Activated CD8-positive, alpha-beta memory T cell treated with anti-CD3 and anti-CD28 coated beads, Interleukin-2, amount 10 ng/mL, durations not matched to agents 7 days and 5 days (primary cell): ENCODE measurements around the gene PHB1. TPM values are rescaled to one million over a fixed set of nuclear protein-coding genes. Genes with fewer than 3 reads are reported as not detected.
"Not testable (repeated sequence)": the region's sequence is repeated elsewhere in the genome, so short reads cannot be mapped to it uniquely, and the experiment has no call there.

ENCODE experiments used
- ATAC-seq: fragments of 150-1000 bp; cut with Tn5 transposase; one replicate; pipeline ENCODE4 v1.10.0; 2021; ENCODE audit warnings: moderate library complexity
- CTCF ChIA-PET: fragments of 350-600 bp; sonication (Branson Sonifier 250); formaldehyde crosslinking; loops from one replicate; lab custom pipeline; 2021; ENCODE audit warnings: antibody characterized with exemption; lab: Charles Lee
- DNase-seq: peaks from one replicate; pipeline ENCODE4 v3.0.0-alpha.2; 2020
- H3K27ac Mint-ChIP-seq: one replicate; pipeline ENCODE4 v1.8.0; 2021; ENCODE audit warnings: mild to moderate bottlenecking, mixed read lengths
- H3K27me3 Mint-ChIP-seq: one replicate; pipeline ENCODE4 v1.8.0; 2021; ENCODE audit warnings: mixed read lengths
- H3K36me3 Mint-ChIP-seq: one replicate; pipeline ENCODE4 v1.8.0; 2021; ENCODE audit warnings: mild to moderate bottlenecking, mixed read lengths
- H3K4me1 Mint-ChIP-seq: one replicate; pipeline ENCODE4 v1.8.0; 2021; ENCODE audit warnings: mixed read lengths
- H3K4me3 Mint-ChIP-seq: one replicate; pipeline ENCODE4 v1.8.0; 2021; ENCODE audit warnings: mild to moderate bottlenecking, moderate library complexity, mixed read lengths
- H3K9me3 Mint-ChIP-seq: one replicate; pipeline ENCODE4 v1.8.0; 2022; ENCODE audit warnings: low read depth, mixed read lengths
- total RNA-seq, 2 experiments: library from RNA; stranded (reverse); gene quantifications; one replicate each; pipeline ENCODE4 v1.2.3, GENCODE V29; 2021

Gene PHB1
- total RNA-seq, 2 experiments from 2014 or later: 150 to 227 TPM

DNA sequence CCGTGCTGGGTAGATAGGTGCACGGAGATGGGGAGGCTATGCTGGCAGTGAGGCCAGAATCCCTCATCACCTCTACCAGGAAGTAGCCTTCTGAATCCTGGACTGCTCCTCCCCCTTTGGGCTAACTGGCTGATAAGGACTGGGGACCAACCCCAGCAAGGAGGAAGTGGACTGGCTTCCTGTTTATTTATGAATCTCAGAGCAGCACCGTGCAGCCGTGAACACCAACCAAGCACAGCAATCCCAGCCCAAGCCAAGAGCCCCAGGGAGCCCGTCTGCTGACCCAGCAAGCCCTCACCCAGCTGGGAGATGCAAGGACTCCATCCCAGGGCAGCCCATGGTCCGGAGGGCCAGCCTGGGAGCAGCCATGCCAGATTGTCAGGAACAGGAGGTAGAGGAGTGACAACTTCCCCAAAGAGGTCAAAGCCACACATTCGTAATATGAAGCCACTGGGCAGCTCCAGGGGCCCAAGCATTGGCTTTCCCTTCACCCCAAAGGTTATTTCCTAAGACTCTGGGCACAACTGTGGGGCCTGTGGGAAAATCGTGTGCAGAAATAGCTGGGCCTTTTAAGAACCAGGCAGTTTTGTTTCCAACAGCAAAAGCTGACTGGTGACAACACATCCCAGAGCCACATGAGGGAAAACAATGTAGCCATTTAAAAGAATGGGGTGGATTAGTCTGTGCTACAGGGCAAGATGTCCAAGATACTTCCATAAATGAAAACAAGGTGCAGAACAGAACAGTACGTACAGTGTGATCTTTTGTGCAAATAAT, 23.9 kb downstream of the PHB1 start:
- peaks cover 68% of the 10 kb centered on the region for H3K4me1 Mint-ChIP-seq
- CTCF ChIA-PET: interaction anchor here (0.6 to 6.7 kb wide), 9 partner anchors 9 to 97 kb away, joined by 3 to 67 read pairs (median 6); no protein-coding TSS in a partner anchor
- H3K9me3 Mint-ChIP-seq: no peaks in the 10 kb centered on the region
- H3K27ac Mint-ChIP-seq: peak overlapping the region; percentile 95
- peak overlapping the region; percentile 45 for H3K4me3 Mint-ChIP-seq
- no peaks in the 10 kb centered on the region for H3K27me3 Mint-ChIP-seq
- H3K36me3 Mint-ChIP-seq: no peaks in the 10 kb centered on the region
- peak; percentile 40 for ATAC-seq
- DNase-seq: peak; percentile 50

DNA sequence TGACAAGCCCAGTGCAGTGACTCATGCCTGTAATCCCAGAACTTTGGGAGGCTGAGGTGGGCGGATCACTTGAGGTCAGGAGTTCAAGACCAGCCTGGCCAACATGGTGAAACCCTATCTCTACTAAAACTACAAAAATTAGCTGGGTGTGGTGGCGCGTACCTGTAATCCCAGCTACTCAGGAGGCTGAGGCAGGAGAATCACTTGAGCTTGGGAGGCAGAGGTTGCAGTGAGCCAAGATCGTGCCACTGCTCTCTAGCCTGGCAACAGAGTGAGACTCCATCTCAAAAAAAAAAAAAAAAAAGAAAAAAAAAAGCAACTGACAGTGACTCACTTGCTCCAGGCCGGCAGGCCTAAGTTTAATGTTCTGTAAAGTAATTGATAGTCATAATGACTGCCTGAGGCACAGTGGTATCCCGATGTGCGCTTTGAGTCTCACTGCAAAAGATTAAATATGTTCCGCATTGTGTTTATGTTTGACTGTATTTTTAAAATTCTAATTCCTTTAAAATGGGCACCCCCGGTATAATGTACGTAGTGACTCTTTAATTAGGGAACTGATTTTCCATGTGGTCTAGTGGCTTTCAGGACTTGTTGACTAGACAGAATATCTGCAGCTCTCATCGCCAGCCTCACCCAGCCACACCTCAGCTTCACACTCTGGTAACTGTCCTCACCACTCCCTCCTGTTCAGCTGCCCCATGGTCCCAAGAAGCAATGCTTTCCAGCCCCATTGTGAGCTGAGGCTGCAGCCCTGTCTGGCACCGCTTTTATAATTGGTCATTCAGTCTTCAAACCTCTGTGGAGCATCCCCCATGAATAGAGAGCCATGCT, 25.0 kb downstream of the PHB1 start:
- ATAC-seq: peak; percentile 10
- not testable (repeated sequence) for H3K4me3 Mint-ChIP-seq, H3K9me3 Mint-ChIP-seq, H3K36me3 Mint-ChIP-seq, DNase-seq, H3K27me3 Mint-ChIP-seq
- Mint-ChIP-seq H3K4me1 (peaks cover 64% of the 10 kb centered on the region), H3K27ac (peak overlapping the region; percentile 97)
- CTCF ChIA-PET: interaction anchor here (0.9 to 6.7 kb wide), 8 partner anchors 14 to 164 kb away, joined by 3 to 67 read pairs (median 8); partner anchors contain the start of gene ZNF652

DNA sequence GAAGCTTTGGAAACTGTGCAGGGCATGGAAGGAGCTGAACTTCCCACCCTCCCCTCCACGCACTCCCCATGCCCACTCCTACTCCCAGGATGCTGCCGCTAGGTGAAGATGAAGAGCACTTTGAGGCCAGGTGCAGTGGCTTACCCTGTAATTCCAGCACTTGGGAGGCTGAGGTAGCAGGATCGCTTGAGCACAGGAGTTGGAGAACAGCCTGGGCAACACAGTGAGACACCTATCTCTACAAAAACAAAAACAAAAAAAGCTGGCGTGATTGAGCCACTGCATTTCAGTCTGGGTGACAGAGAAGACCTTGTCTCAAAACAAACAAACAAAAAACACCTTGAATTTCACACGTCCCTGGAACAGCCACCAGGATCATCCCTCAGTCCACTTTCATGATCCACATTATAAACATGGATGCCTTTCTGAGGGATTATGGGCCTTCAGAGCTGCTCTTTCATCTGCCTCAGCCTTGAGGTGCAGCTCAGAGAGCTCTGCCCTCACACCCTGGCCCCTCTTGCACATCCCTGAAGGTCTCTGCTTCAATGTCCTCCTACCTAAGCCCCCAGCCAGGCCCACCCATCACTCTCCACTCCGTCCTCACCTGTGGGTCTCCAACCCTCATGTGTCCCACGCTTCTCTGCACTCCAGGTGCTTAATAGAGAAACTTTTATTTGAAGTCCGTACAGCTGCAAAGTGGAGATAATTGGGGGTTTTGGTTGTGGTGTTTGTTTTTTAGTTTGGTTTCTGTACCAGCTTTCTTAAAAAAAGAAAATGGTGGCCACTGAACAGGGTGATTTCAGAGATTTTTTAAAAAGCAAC, 25.8 kb downstream of the PHB1 start:
- Mint-ChIP-seq H3K27me3 (no peaks in the 10 kb centered on the region), H3K9me3 (no peaks in the 10 kb centered on the region), H3K27ac (peak overlapping the region; percentile 97), H3K4me3 (peak overlapping the region; percentile 58), H3K4me1 (peaks cover 60% of the 10 kb centered on the region), H3K36me3 (no peaks in the 10 kb centered on the region)
- CTCF ChIA-PET: interaction anchor here (0.9 to 6.7 kb wide), 13 partner anchors 8 to 163 kb away, joined by 3 to 67 read pairs (median 7); partner anchors contain the start of gene ZNF652
- no peak for ATAC-seq
- no peak for DNase-seq

DNA sequence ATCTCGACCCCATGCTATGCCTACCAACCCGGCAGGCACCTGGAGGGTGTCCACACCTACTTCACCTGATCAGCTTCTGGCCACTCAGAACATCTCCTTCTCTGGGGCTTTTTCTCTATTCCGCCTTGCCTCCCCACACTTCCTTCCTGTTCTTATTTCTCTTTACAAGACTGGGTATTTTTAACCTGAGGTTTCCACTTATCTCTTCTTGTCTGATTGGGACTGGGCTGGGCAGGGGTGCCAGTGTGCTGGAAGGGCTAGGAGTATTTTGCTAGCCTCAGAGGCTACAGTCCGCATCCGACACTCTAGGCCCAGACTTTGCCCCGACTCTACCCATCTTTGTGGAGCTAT, 26.4 kb downstream of the PHB1 start:
- CTCF ChIA-PET: interaction anchor here (1.0 to 6.7 kb wide), 12 partner anchors 9 to 71 kb away, joined by 3 to 67 read pairs (median 8); partner anchors contain the start of gene ZNF652
- Mint-ChIP-seq H3K27me3 (no peaks in the 10 kb centered on the region), H3K4me1 (peaks cover 53% of the 10 kb centered on the region), H3K4me3 (peak overlapping the region; percentile 58), H3K9me3 (no peaks in the 10 kb centered on the region), H3K36me3 (no peaks in the 10 kb centered on the region), H3K27ac (peak overlapping the region; percentile 97)
- ATAC-seq (peak; percentile 65), DNase-seq (peak; percentile 61)

DNA sequence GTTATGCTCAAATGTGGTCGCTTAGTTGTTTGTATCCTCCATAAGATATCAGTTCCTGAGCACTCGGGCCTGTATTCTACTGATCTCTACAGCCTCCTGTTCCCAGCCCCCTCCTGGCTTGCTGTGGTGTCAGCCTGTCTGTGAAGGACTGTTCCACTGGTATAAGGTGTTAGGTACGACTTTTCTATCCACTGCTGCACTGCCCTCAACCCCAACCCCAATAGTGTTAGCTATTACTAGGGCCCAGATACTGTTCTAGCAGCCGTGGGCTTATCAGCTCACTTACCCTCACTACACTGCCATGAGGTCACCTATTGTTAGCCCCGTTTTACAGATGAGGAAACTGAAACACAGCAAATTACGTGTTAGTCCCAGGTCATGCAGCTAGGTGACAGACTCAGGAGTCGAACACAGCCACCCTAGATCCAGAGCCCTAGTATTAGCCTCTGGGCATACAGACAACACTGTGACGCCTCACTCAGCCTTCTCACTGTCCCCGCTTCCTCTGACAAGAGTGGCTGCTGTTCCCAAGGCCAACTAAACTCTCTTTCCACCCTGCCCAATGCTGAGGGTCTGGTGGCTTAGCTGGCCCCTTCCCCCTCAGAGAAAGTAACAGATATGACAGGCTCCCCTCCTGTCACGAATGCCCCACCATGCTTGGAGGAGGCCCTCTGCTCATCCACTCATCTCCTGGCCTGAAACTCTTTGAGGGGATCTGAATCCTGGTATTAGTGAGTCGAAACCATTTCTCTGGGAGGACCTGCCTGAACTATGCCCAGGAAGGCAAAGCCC, 27.0 kb downstream of the PHB1 start:
- Mint-ChIP-seq H3K27ac (peak overlapping the region; percentile 97), H3K36me3 (no peaks in the 10 kb centered on the region), H3K4me1 (peaks cover 53% of the 10 kb centered on the region), H3K9me3 (no peaks in the 10 kb centered on the region), H3K27me3 (no peaks in the 10 kb centered on the region), H3K4me3 (peak overlapping the region; percentile 58)
- ATAC-seq (peak; percentile 56), DNase-seq (peak; percentile 52)
- CTCF ChIA-PET: interaction anchor here (0.7 to 6.7 kb wide), 14 partner anchors 9 to 206 kb away, joined by 3 to 67 read pairs (median 6); partner anchors contain the start of gene ZNF652

DNA sequence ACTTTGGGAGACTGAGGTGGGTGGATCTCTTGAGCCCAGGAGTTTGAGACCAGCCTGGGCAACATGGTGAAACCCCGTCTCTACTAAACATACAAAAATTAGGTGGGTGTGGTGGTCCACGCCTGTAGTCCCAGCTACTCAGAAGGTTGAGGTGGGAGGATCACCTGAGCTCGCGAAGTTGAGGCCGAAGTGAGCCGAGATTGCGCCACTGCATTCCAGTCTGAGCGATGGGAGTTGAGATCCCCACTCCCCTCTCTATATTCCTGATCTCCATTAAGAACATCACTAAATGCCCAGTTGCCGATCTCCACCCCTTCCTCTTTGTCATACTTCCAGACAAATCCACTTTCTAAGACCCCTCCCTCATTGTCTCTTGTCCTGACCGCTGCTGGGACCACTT, 28.3 kb downstream of the PHB1 start:
- CTCF ChIA-PET: interaction anchor here (0.6 to 6.7 kb wide), 5 partner anchors 11 to 1784 kb away, joined by 4 to 67 read pairs (median 20); no protein-coding TSS in a partner anchor
- H3K9me3 Mint-ChIP-seq: no peaks in the 10 kb centered on the region
- H3K27ac Mint-ChIP-seq: no peak overlapping the region
- H3K27me3 Mint-ChIP-seq: no peaks in the 10 kb centered on the region
- DNase-seq (no peak), ATAC-seq (no peak)
- H3K36me3 Mint-ChIP-seq: no peaks in the 10 kb centered on the region
- H3K4me1 Mint-ChIP-seq: peaks cover 49% of the 10 kb centered on the region
- no peak overlapping the region for H3K4me3 Mint-ChIP-seq

DNA sequence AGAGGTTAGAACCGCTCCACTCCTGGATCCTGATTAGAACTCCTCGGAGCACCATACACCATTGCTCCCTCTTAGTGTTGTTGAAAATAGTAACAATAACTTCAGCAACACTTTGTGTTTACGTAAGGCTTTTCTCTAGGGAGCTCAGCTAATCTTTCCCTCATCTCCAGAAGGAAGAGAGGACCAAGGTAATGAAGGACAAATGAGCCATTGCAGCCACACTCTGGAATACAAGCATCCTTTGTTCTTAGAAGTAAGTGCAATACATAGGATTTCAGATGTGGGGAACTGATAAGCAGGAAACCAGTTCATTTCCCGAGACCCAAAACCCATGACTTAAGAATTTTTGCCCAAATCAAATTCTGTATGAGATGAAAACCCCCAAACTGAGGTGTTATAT, 29.7 kb downstream of the PHB1 start:
- Mint-ChIP-seq H3K4me3 (no peak overlapping the region), H3K9me3 (no peaks in the 10 kb centered on the region), H3K27ac (no peak overlapping the region), H3K4me1 (peaks cover 35% of the 10 kb centered on the region), H3K36me3 (peaks cover under 1% of the 10 kb centered on the region), H3K27me3 (no peaks in the 10 kb centered on the region)
- no peak for ATAC-seq
- CTCF ChIA-PET: interaction anchor here (1.0 to 6.7 kb wide), 5 partner anchors 9 to 45 kb away, joined by 3 to 67 read pairs (median 3); no protein-coding TSS in a partner anchor
- no peak for DNase-seq

DNA sequence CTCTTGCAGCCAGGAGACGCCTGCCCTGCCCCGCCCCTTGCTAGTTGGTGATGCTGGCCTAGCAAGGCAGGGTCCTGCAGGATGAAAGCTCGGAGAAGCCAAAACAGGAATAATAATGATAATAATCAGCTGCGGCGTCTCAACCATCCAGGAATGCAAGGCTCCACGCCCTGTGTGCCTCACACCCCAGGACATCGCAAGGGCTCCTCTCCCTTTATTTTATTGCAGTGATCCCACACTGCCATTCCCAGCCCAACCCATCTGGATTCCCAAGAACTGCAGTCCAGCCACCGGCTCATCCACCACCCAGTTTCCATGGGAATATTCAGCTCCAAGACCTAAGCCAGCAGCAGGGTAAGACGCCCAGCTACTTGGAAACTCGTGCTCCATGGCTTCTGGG, 31.6 kb downstream of the PHB1 start:
- peaks cover 17% of the 10 kb centered on the region for H3K4me1 Mint-ChIP-seq
- H3K27ac Mint-ChIP-seq: no peak overlapping the region
- H3K36me3 Mint-ChIP-seq: peaks cover 11% of the 10 kb centered on the region
- ATAC-seq: no peak
- no peaks in the 10 kb centered on the region for H3K27me3 Mint-ChIP-seq
- peaks cover 5% of the 10 kb centered on the region for H3K9me3 Mint-ChIP-seq
- DNase-seq: no peak
- CTCF ChIA-PET: interaction anchor here (0.8 kb wide), 1 partner anchor 11 kb away, joined by 3 read pairs; no protein-coding TSS in a partner anchor
- no peak overlapping the region for H3K4me3 Mint-ChIP-seq

DNA sequence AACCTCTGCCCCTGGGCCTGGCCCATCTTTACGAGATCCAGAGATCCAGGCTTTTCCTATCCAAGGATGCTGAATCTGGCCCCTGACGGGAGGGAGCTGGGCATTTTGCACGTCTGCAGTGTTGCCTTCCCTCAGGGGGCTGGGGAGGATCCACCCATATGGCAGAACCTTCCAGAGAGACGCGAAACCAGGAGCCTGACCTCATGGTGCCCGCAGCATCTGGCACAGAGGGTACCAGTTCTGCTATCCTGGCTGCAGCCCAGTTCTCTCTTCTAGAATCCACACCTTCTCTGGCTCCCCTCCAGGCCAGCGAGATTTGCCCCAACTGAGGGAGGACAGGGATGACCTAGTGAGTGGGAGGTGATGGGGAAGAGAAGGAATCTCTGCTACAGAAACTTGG, 32.1 kb downstream of the PHB1 start:
- peaks cover 5% of the 10 kb centered on the region for H3K9me3 Mint-ChIP-seq
- peaks cover 14% of the 10 kb centered on the region for H3K36me3 Mint-ChIP-seq
- no peak overlapping the region for H3K27ac Mint-ChIP-seq
- H3K4me1 Mint-ChIP-seq: peaks cover 12% of the 10 kb centered on the region
- ATAC-seq (no peak), DNase-seq (no peak)
- no peaks in the 10 kb centered on the region for H3K27me3 Mint-ChIP-seq
- CTCF ChIA-PET: interaction anchor here (0.8 kb wide), 1 partner anchor 12 kb away, joined by 3 read pairs; no protein-coding TSS in a partner anchor
- no peak overlapping the region for H3K4me3 Mint-ChIP-seq

DNA sequence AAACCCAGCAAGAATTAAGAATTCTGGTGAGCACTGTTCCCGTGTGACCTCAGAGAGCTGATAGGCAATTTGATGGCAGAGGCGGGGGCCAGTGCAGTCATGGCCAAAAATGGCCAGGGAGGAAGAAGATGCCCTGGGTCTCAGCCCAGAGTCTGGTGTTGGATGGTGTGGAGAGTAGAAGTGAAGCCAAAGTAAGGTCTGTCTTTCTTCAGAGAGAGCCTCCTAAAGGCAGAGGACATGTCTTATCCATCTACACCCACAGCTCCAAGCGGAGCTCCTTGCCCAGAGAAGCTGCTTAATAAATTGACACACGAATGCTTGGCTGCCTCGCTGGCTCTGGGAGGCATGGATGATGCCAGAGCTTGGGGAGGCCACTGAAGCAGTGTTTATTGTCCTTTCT, 32.9 kb downstream of the PHB1 start:
- H3K27me3 Mint-ChIP-seq: no peaks in the 10 kb centered on the region
- ATAC-seq (no peak), DNase-seq (no peak)
- CTCF ChIA-PET: interaction anchor here (0.9 to 1.2 kb wide), 2 partner anchors 14 to 67 kb away, joined by 3 to 4 read pairs; no protein-coding TSS in a partner anchor
- no peak overlapping the region for H3K4me3 Mint-ChIP-seq
- no peak overlapping the region for H3K27ac Mint-ChIP-seq
- H3K36me3 Mint-ChIP-seq: peaks cover 16% of the 10 kb centered on the region
- peaks cover 6% of the 10 kb centered on the region for H3K4me1 Mint-ChIP-seq
- H3K9me3 Mint-ChIP-seq: peaks cover 5% of the 10 kb centered on the region

DNA sequence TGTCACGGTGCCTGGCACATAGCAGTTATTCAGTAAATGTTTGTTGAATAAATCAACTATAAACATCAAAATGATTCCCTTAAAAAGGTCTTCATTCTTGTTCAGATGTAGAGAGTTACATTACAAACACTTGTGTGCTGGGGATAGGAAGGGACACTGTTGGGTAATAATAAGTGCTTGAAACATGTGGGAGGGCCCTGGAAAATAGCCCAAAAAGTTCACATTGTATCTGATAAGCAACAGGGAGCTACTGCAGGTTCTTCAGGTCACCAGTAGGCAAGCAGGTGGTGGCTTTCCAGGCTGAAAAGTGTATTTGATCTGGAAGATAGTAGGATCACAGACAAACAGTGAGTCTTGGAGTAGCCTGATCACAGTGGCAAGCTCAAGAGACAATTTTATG, 33.6 kb downstream of the PHB1 start:
- H3K36me3 Mint-ChIP-seq: peaks cover 16% of the 10 kb centered on the region
- H3K27me3 Mint-ChIP-seq: no peaks in the 10 kb centered on the region
- CTCF ChIA-PET: interaction anchor here (0.9 to 1.2 kb wide), 3 partner anchors 13 to 177 kb away, joined by 3 to 4 read pairs (median 3); no protein-coding TSS in a partner anchor
- peaks cover 2% of the 10 kb centered on the region for H3K4me1 Mint-ChIP-seq
- no peak overlapping the region for H3K27ac Mint-ChIP-seq
- peaks cover 5% of the 10 kb centered on the region for H3K9me3 Mint-ChIP-seq
- no peak overlapping the region for H3K4me3 Mint-ChIP-seq
- no peak for DNase-seq
- no peak for ATAC-seq

DNA sequence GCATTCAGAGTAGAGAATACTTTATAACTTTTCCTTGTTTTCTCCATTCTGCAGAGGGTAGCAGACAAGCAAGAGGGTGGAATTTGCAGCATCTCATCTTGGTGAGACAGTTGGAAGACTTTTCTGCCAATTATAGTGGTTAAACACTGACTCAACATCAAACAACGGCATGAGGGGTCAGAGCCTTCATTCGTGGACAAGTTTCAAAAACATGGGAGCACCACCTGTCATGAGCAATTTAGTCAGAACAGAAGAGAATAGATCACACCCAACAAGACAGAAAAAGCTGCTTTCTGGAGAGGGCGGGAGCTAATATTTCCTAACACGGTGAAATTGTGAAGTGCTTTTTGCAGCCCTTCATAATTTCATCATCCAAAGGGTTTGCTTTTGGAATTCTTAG, 34.8 kb downstream of the PHB1 start:
- Mint-ChIP-seq H3K9me3 (peaks cover 5% of the 10 kb centered on the region), H3K27ac (no peak overlapping the region), H3K4me1 (no peaks in the 10 kb centered on the region), H3K36me3 (peaks cover 16% of the 10 kb centered on the region), H3K4me3 (no peak overlapping the region), H3K27me3 (no peaks in the 10 kb centered on the region)
- no peak for DNase-seq
- CTCF ChIA-PET: interaction anchor here (1.0 kb wide), 1 partner anchor 178 kb away, joined by 3 read pairs; no protein-coding TSS in a partner anchor
- ATAC-seq: no peak
